ENCODE results near the gene RAB11FIP4.

RAB11FIP4 gene

DNA sequence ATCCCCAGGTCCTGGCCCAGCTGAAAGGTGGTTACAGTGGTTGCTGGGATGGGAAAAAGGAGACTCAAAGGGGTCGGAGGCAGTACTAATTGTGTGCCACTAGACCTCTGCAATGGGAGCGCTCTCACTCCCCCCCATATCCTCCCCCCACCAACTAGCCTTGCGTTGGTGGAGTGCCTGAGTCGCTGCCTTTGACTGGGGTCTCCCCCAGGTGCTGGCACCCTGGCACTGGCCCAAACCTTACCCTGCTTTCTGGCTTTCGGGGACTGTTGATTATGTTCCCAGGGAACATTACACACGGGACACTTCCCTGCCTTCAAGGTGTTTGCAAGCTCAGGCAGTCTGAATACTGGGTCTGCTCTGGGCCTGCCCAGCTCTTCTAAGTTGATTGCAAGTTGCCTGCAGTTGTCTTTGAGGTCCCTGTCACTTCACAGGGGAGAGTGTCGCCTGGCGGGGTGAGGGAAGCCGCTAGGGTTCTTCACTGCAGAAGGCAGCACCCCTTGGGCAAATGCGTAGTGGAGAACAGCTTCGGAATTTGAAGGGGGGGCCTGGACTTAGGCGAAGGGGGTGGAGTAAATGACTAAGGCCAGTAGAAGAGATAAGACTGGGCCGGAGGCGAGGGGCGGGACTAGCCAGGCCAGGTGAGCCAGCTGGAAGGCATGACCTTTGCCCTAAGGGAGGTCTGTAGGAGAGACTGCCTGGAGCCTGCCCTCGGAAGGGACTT, 98.0 kb downstream of the RAB11FIP4 start:
- DNase-seq = peak; percentile 26

DNA sequence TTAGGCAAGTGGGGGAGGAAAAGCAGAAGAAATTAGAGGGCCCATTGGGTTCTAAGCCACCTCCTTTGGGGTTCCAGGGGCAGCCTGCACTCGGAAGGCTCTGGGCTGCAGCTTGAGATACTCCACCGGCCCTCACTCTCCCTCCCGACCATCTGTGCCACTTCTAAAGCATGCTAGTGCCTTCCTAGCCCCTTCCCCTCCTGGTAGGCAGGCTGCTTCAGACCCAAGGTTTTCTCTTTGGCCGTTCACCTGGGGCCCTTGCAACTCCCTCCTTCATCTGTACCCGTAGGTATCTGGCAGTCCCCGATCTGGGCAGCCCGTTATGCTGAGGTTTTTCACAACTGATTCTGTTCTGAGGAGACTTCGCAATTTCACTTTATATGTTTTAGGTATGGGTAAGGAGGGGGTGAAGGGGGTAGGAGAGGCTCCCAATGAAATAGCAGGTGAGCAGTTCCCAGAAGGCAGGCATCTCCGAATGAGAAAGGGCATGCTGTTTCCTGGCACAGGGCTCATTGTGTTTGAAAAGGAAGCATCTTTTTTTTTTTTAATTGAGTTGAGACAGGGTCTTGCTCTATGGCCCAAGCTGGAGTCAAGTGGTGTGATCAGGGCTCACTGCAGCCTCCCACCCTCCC, 98.7 kb downstream of the RAB11FIP4 start:
- peak; percentile 8 for DNase-seq

GRCh38 chr17:31490671-31491375, 99.3 kb downstream of the RAB11FIP4 start:
- DNase-seq = no peak

DNA sequence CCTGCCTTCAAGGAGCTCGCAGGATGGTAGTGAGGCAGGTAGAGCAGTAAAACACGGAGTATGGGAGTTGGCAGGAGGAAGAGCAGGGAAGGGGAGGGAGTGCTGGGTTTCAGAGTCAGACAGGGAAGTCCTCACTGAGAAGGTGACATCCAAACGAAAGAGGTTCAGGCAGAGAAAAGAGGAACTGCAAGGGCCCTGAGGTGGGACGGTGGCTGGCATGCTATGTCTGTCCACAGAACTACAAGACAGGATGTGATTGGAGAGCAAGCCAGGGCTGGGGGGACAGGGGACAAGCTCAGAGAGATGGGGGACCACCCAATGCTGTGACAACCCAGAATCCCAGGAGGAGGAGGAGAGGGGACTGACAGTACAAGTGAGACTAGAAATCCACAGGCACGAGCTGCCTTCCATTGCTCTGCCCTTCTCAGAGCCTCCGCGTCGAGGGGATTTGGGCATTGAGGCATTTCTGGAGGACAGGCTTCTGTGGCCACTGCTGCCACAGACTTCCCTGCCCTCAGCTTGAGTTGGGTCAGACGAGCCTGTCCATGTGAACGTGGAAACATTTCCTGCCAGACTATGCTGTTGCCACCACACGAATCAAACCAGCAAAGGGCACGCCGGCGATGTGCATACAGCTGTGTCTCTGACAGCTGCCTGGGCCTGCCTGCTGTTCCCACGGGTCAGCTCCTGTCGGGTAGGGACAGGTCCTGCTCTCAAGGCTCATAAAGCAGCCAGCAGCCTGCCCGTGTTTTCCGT, 100.1 kb downstream of the RAB11FIP4 start:
- DNase-seq = peak; percentile 15

DNA sequence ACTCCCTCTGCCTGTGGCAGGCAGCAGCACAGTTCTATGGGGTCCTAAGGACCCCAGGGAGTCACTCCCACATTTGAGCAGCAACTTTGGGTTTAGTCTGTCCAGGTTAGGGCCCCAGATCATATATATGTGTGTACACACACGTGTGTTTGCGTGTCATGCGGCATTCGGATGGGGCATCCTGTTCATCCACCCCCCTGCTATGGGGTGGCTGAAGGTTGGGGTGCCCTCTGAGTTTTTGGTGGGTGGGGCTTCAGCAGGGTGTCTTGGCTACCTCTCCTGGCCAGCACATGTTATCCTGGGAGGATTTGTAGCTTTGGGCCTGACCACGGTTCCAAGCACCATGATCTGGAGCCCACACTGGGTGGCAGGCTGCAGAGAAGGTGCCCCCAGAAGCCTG, 100.7 kb downstream of the RAB11FIP4 start:
- no peak for DNase-seq

GRCh38 chr17:31492880-31493655, 101.6 kb downstream of the RAB11FIP4 start:
- peak; percentile 54 for DNase-seq

GRCh38 chr17:31493656-31494155, 102.2 kb downstream of the RAB11FIP4 start:
- DNase-seq = no peak

- DNase-seq = peak; percentile 77
Measured at GRCh38 chr17:31494259-31495021, 103.0 kb downstream of the RAB11FIP4 start.

DNA sequence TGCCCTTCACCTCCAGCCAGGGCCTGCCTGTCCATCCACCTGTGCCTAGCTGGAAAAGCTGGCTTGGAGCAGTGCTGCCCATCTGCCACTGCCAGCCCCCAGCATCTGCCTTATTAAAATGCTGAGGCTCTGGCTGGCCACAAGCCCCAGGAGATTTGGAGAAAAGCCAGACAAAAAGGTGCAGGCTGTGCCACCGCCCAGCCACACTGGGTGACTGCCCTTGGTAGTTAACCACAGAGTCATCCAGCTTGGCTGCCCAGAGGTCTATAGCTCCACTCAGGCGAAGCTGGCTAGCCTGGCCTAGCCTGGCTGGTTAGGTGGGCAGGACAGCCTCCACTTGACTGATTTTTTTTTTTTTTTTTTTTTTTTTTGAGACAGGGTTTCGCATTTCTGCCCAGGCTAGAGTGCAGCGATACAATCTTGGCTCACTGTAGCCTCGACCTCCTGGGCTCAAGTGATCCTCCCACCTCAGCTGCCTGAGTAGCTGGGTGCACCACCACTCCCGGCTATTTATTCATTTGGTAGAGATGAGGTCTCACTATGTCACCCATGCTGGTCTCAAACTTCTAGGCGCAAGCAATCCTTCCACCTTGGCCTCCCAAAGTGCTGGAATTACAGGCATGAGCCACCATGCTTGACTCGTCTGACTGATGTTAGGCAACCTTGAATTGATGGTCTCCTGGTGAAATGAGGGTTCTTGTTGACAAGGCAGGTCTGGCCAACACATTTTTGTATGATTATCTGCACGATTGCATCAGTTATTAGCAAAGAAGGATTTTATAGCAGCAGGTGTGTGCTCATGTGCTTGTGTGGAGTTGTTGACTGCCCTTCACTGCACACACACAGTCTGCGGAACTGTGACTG, 103.8 kb downstream of the RAB11FIP4 start:
- no peak for DNase-seq

GRCh38 chr17:31496097-31496496, 104.6 kb downstream of the RAB11FIP4 start:
- DNase-seq = no peak

GRCh38 chr17:31496601-31497000, 105.1 kb downstream of the RAB11FIP4 start:
- DNase-seq = no peak

DNA sequence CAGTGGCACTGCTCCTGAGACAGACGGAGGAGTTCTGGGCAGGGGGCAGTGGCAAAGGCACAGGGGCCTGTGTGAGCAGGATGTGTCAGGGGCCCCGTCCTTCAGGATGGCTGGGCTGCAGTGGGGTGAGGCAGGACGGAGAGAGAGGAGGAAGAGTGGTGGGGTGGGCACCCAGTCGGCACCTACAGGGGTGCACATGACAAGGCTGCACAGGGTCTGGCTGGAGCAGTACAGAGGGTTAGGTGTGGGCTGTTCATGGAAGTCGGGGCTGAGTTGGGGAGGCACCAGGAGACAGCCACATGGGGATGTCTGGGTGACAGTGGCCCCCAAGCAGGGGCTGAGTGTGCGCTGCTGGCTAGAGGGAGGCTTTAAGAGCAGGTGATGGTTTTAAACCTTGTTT, 106.0 kb downstream of the RAB11FIP4 start:
- DNase-seq = no peak

DNA sequence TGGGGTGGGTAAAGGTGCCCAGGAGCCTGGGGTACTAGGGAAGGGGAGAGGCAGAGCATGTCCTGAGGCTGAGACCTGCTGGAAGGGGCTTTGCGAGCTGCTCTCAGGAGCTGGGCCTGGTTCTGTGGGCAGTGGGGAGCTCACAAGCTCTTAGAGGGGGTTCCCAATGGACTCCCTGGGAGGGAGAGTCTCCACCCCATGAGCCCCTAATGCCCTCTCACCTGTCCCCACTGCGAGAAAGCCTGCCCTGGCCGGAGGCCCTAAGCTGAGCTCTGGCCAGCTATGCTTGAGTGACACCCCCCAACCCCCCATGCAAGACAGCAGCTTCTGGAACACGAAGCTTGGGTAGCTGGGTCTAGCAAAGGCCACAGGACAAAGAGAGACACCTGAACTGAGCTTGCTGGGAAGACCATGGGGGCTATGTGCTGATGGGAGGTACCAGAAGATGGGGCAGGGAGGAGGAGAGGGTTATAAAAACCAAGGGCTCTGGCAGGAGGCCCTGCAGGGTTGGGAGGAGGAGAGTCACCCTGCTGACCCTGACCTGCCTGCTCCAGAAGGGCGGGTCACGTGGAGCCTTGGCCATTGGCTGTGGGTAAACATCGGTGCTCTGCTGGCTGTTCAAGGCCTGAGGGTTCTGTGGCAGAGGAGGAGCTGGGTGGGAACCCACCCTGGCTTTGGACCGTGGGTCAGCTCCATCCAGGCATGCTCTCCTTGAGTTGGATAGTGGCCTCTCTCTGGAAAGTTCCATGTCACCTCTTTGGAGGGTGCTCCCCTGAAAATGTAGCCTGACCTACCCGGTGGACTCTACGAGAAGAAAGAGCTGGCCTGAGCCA, 106.7 kb downstream of the RAB11FIP4 start:
- DNase-seq = no peak

GRCh38 chr17:31499771-31500554, 108.5 kb downstream of the RAB11FIP4 start:
- no peak for DNase-seq

DNA sequence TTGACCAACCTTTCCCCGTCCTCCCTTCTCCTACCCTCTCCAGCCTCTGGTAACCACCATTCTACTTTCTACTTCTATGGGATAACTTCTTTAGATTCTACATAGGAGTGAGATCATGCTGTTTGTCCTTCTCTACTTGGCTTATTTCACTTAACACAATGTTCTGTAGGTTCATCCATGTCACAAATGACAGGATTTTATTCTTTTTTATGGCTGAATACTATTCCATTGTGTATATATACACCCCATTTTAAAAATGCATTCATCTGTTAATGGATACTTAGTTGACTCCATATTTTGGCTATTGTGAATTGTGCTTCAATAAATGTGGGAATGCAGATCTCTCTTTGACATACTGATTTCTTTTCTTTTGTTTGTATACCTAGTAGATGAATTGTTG, 115.0 kb downstream of the RAB11FIP4 start:
- no peak for DNase-seq

DNA sequence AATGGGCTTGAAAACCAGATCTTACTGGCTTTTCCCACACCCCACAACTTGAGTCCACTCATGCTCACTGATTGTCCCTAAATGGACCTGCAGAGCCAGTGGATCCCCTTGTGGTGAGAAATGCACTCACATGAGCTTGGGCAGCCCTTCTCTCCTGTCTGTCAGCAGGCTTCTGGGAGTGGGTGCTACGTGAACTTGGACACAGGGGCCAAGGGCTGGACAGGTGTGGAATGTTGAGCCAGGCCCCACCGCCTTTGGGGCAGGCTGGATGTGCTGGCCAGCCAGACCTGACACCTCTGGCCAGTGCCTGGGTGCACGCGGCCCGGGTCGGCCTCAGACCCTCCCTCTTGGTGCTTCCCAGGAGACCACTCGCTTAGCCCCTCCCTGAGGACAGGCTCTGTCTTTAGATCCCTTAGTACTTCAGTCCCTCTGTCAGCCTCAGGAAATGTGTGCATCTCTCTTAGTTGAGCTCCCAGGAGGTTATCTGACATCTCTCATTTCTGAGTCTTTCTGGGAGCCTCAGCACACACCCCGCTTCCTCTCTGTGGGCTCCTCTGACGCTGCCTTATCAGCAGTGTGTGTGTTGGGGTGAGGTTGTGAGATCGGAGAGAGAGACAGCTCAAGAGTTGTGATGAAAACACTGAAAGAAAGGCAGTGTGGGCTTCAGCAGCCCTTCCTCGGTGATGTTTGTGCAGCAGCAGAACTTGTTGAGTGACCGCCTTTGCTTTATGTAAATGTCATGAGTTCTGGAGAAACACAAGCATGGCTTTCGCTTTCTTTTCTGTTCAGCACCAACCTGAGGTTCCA, 117.0 kb downstream of the RAB11FIP4 start:
- peak; percentile 81 for DNase-seq

DNA sequence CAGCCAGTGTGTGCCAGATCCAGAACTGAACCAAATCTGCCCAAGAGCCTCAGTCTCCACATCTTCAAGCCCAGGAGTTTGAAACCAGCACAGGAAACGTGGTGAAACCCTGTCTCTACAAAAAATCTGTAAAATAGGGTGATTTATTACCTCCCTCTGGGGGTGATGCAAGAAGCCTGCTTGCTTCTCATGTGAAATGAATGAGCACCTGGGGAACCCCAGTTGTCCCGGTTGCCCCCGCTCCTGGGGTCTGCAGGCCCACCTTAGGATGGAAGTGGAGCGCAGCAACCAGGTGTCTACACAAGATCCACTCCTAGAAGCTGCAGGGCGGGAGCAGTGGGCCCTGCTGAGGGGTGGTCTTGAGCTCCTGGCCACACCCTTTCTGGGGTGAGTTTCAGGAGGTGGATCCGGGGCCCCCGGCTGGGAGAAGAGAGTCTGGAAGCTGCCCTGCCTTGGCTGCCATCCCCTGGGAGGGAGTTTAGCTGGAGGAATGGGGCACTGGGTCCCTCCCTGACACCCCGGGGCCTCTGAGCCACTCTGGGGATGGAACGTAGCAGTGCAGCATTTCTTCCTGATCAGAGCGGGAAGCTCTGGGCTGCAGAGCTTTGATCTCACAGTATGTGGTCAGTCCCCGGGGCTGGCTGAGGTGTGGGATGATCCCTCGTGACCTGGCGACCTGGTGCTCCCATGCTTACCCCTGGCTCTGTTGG, 117.8 kb downstream of the RAB11FIP4 start:
- no peak for DNase-seq
